ENCODE measurements around the gene ABCC9. TPM values are rescaled to one million over a fixed set of nuclear protein-coding genes. Genes with fewer than 3 reads are reported as not detected.

Gene ABCC9
- total RNA-seq, 1 donor from 2014 or later = 24.6 TPM

DNA sequence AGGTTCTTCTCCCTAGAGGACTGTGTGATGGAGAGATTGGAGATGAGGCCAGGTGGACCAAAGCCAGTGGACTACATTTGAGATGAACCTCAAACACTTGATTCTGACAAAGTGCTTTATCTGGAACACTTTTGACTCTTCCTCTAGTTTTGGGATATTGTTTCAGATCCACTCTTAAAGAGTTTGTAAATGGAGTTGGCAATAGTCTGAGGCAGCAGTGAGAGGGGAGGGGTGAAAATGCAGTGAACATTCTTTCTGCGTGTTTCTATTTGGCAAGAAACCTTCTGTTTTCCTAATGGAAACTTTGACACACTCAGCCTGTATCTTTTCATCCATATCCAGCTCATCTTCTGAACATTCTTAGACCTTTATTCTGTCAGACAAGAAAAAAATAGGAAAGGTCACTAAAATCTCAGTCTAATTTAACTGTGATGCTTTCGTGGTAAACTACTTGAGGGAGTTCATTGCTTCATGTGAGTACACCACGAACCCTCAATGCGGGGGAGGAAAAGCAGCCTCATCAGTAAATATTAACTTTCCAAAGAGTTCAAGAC is 109.4 kb downstream of the ABCC9 start:
- intact Hi-C loops (cut with DNase I) = loop anchor here (10.0 kb wide), 1 partner anchor 57 kb away; the partner anchor contains the start of gene KCNJ8
- Histone ChIP-seq H3K27ac (peak overlapping the region; percentile 71), H3K36me3 (no peaks in the 10 kb centered on the region), H3K9me3 (no peaks in the 10 kb centered on the region), H3K27me3 (no peaks in the 10 kb centered on the region), H3K4me3 (no peak overlapping the region), H3K4me1 (peaks cover 29% of the 10 kb centered on the region)
- TF ChIP-seq POLR2A (IDR thresholded peaks at IDR 0.05) = no peak
- TF ChIP-seq CTCF (IDR thresholded peaks at IDR 0.05) = no peak
- peak; percentile 50 to 83 for TF ChIP-seq POLR2AphosphoS5 (IDR thresholded peaks at IDR 0.05; ENCODE audit: insufficient read depth in 1 of 2, low read depth in 1 of 2)
- DNase-seq (ENCODE audit: extremely low spot score in 2 of 2) = peak in 1 of 2 donors; percentile 88

GRCh38 chr12:21828779-21829178 is 112.4 kb downstream of the ABCC9 start:
- Histone ChIP-seq H3K9me3 (no peaks in the 10 kb centered on the region), H3K27me3 (no peaks in the 10 kb centered on the region), H3K4me3 (no peak overlapping the region), H3K27ac (peak overlapping the region; percentile 60), H3K36me3 (no peaks in the 10 kb centered on the region), H3K4me1 (peaks cover 39% of the 10 kb centered on the region)
- intact Hi-C loops (cut with DNase I) = loop anchor here (5.0 kb wide), 1 partner anchor 114 kb away; the partner anchor contains the start of gene ABCC9
- no peak for DNase-seq (ENCODE audit: extremely low spot score in 2 of 2)
- TF ChIP-seq POLR2A (IDR thresholded peaks at IDR 0.05) = no peak
- peak; percentile 59 to 60 for TF ChIP-seq POLR2AphosphoS5 (IDR thresholded peaks at IDR 0.05; ENCODE audit: insufficient read depth in 1 of 2, low read depth in 1 of 2)
- no peak for TF ChIP-seq CTCF (IDR thresholded peaks at IDR 0.05)

DNA sequence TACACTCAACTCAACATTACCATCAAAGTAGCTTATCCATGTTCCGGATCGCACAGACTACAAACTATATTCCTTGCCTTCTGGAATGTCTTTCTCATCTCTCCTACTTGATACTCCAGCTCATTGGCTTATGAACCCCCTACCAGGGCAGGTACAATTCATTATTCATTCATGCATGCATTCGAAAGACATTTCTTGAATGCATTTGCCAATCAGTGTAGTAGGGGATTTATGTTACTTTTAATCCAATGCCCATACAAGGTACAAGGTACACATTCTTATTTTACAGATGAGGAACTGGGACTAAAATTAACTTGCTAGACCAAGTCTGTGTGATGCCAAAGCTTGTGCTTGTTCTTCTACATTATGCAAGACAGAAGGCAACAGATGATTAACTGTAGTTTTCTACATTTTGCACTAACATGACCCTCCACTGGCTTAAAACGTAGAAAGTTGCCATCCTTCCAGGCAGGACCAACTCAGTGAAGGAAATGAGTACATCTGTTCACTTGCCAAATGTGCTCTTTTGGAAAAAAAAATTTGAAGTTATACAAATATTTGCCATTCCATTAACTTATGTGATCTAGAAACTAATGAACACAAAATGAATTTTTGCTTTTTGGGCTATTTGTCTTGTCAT is 113.0 kb downstream of the ABCC9 start:
- Histone ChIP-seq H3K27me3 (no peaks in the 10 kb centered on the region), H3K36me3 (no peaks in the 10 kb centered on the region), H3K4me1 (peaks cover 39% of the 10 kb centered on the region), H3K9me3 (no peaks in the 10 kb centered on the region), H3K4me3 (no peak overlapping the region), H3K27ac (peak overlapping the region; percentile 60)
- DNase-seq (ENCODE audit: extremely low spot score in 2 of 2) = no peak
- intact Hi-C loops (cut with DNase I) = loop anchor here (5.0 kb wide), 1 partner anchor 114 kb away; the partner anchor contains the start of gene ABCC9
- TF ChIP-seq POLR2A (IDR thresholded peaks at IDR 0.05) (no peak), POLR2AphosphoS5 (IDR thresholded peaks at IDR 0.05; ENCODE audit: insufficient read depth in 1 of 2, low read depth in 1 of 2) (no peak), CTCF (IDR thresholded peaks at IDR 0.05) (no peak)

- Histone ChIP-seq H3K36me3 (no peaks in the 10 kb centered on the region), H3K27me3 (no peaks in the 10 kb centered on the region), H3K27ac (peak overlapping the region; percentile 60), H3K4me1 (peaks cover 39% of the 10 kb centered on the region), H3K9me3 (no peaks in the 10 kb centered on the region), H3K4me3 (no peak overlapping the region)
- TF ChIP-seq POLR2A (IDR thresholded peaks at IDR 0.05) (no peak), POLR2AphosphoS5 (IDR thresholded peaks at IDR 0.05; ENCODE audit: insufficient read depth in 1 of 2, low read depth in 1 of 2) (no peak), CTCF (IDR thresholded peaks at IDR 0.05) (no peak)
- DNase-seq (ENCODE audit: extremely low spot score in 2 of 2) = no peak
- intact Hi-C loops (cut with DNase I) = loop anchor here (5.0 kb wide), 1 partner anchor 115 kb away; the partner anchor contains the start of gene ABCC9
Measured at GRCh38 chr12:21827083-21827482, 114.1 kb downstream of the ABCC9 start.

- Histone ChIP-seq H3K27me3 (no peaks in the 10 kb centered on the region), H3K9me3 (no peaks in the 10 kb centered on the region), H3K4me1 (peaks cover 38% of the 10 kb centered on the region), H3K27ac (no peak overlapping the region), H3K4me3 (no peak overlapping the region), H3K36me3 (no peaks in the 10 kb centered on the region)
- intact Hi-C loops (cut with DNase I) = loop anchor here (5.0 kb wide), 1 partner anchor 116 kb away; the partner anchor contains the start of gene ABCC9
- DNase-seq (ENCODE audit: extremely low spot score in 2 of 2) = no peak
- TF ChIP-seq POLR2A (IDR thresholded peaks at IDR 0.05) (no peak), CTCF (IDR thresholded peaks at IDR 0.05) (no peak), POLR2AphosphoS5 (IDR thresholded peaks at IDR 0.05; ENCODE audit: insufficient read depth in 1 of 2, low read depth in 1 of 2) (no peak)
Measured at GRCh38 chr12:21826618-21826910, 114.7 kb downstream of the ABCC9 start.
